Lung (tissue), 12 donors: Measurements from ENCODE around the gene ST8SIA2. TPM values are rescaled to one million over a fixed set of nuclear protein-coding genes. Genes with fewer than 3 reads are reported as not detected.

Experiments used
- ATAC-seq: fragments of 200-7000 bp; cut with Tn5 transposase; one replicate; pipeline ENCODE4 v1.9.1; 2020; ENCODE audit warnings: moderate number of reproducible peaks; ENCODE audit not compliant: insufficient read depth, low FRiP score
- DNase-seq, 3 donors: peaks; one replicate each; pipeline ENCODE4 v3.0.0-alpha.2; 2013 to 2017
- H3K27ac ChIP-seq, 2 donors: one replicate each; pipeline ENCODE4 v1.5.1; 2013; ENCODE audit warnings: mild to moderate bottlenecking in 2 of 2, moderate library complexity in 2 of 2, control low read depth in 1 of 2, inconsistent platforms in 1 of 2, low read depth in 1 of 2, low read length in 1 of 2
- H3K27me3 ChIP-seq, 3 donors: one replicate each; pipeline ENCODE4 v1.5.1; 2013; ENCODE audit warnings: low read length in 2 of 3; ENCODE audit not compliant: control insufficient read depth in 3 of 3, insufficient read depth in 3 of 3
- H3K36me3 ChIP-seq, 4 donors: one replicate each; pipeline ENCODE4 v1.5.1; 2013; ENCODE audit warnings: low read length in 4 of 4, mild to moderate bottlenecking in 1 of 4, moderate library complexity in 1 of 4; ENCODE audit not compliant: control insufficient read depth in 4 of 4, insufficient read depth in 4 of 4
- H3K4me1 ChIP-seq, 5 donors: one replicate each; pipeline ENCODE4 v1.5.1; 2013; ENCODE audit warnings: low read length in 5 of 5, mild to moderate bottlenecking in 2 of 5, moderate library complexity in 1 of 5; ENCODE audit not compliant: control insufficient read depth in 5 of 5, insufficient read depth in 5 of 5
- H3K4me3 ChIP-seq: one replicate; pipeline ENCODE4 v1.5.1; 2013; ENCODE audit warnings: mild to moderate bottlenecking, control low read depth, moderate library complexity
- H3K9ac ChIP-seq, 2 donors: one replicate each; pipeline ENCODE4 v1.5.1; 2013; ENCODE audit warnings: low read length in 2 of 2, control low read depth in 1 of 2; ENCODE audit not compliant: insufficient read depth in 1 of 2
- H3K9me3 ChIP-seq, 4 donors: one replicate each; pipeline ENCODE4 v1.5.1; 2013; ENCODE audit warnings: low read length in 3 of 4, mild to moderate bottlenecking in 1 of 4, moderate library complexity in 1 of 4; ENCODE audit not compliant: control insufficient read depth in 4 of 4, insufficient read depth in 3 of 4
- CTCF ChIP-seq: IDR thresholded peaks from 2 replicates; pipeline ENCODE4 v1.5.1; 2012; ENCODE audit warnings: mild to moderate bottlenecking; ENCODE audit errors: control extremely low read depth, extremely low read depth
- WGBS, 2 donors: extraction: QIAGEN DNeasy Blood & Tissue Kit; methylation state at CpG; one replicate each; pipeline ENCODE4 v1.1.7; 2013; 5-methylcytosine and 5-hydroxymethylcytosine counted together
- polyA plus RNA-seq, 2 donors: library from polyadenylated mRNA; stranded (reverse); fragments of 200-250 nt; gene quantifications; one replicate each; pipeline ENCODE4 v1.2.1, GENCODE V29; 2013
- total RNA-seq, 2 donors: library from RNA; depleted of rRNA in 1 of 2; stranded (reverse); fragments of >200 nt in 1 of 2; gene quantifications; one replicate each; pipeline ENCODE4 v1.2.1, GENCODE V29; 2014 to 2021
- donor health status: control.
- donor health status: control.
- donor health status: Bipolar disorder and iron deficiency.
- donor health status: healthy.
- donor health status: DM: yes; HTN: yes; CAD: no.

Gene ST8SIA2
- total and polyA plus RNA-seq, 4 donors, result 1.4 TPM; not detected in 3

- ATAC-seq (no peak), DNase-seq (peak; percentile 15 to 21 (median 20))
- Histone ChIP-seq H3K4me1 (peaks cover 0 to 20% (median 6%) of the 10 kb centered on the region in 5 donors), H3K36me3 (no peaks in the 10 kb centered on the region), H3K9ac (no peak overlapping the region), H3K9me3 (no peaks in the 10 kb centered on the region), H3K27ac (no peak overlapping the region), H3K4me3 (no peak overlapping the region), H3K27me3 (peaks cover 25 to 33% (median 32%) of the 10 kb centered on the region in 3 donors)
- TF ChIP-seq CTCF, result no peak
- 9% methylated on average over 7 of the region's 7 CpGs for WGBS, 2 donors
Measured at GRCh38 chr15:92392462-92392861, 1.2 kb upstream of the ST8SIA2 start.

DNA sequence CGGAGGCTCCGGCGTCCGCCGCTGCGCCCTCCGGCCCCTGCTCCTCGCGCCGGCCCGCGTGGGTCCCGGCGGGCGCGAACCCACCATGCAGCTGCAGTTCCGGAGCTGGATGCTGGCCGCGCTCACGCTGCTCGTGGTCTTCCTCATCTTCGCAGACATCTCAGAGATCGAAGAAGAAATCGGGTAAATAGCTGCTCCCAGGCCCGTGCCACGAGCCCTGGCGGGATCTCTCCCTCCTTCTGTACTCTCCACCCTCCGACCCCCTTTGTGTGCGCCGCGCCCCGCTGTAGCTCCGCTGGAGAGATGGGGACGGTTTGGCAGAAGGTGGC is 263 bp downstream of the ST8SIA2 start:
- no peak overlapping the region for H3K27ac ChIP-seq
- H3K27me3 ChIP-seq, result peaks cover 21 to 32% (median 30%) of the 10 kb centered on the region in 3 donors
- ATAC-seq (no peak), DNase-seq (peak in 1 of 3 donors; percentile 57)
- no peaks in the 10 kb centered on the region for H3K9me3 ChIP-seq
- H3K36me3 ChIP-seq, result no peaks in the 10 kb centered on the region
- 1% methylated on average over 19 to 34 of the region's 34 CpGs for WGBS, 2 donors
- TF ChIP-seq CTCF, result no peak
- no peak overlapping the region for H3K4me3 ChIP-seq
- H3K4me1 ChIP-seq, result peaks cover 0 to 20% (median 6%) of the 10 kb centered on the region in 5 donors
- H3K9ac ChIP-seq, result no peak overlapping the region

- WGBS, 2 donors, result 1% methylated on average over 49 to 78 of the region's 78 CpGs
- Histone ChIP-seq H3K27me3 (peaks cover 21 to 32% (median 25%) of the 10 kb centered on the region in 3 donors), H3K9ac (no peak overlapping the region), H3K27ac (no peak overlapping the region), H3K4me3 (no peak overlapping the region), H3K9me3 (no peaks in the 10 kb centered on the region), H3K36me3 (no peaks in the 10 kb centered on the region), H3K4me1 (peaks cover 0 to 20% (median 6%) of the 10 kb centered on the region in 5 donors)
- no peak for ATAC-seq
- no peak for TF ChIP-seq CTCF
- DNase-seq, result peak; percentile 61 to 74 (median 63)
Measured at GRCh38 chr15:92394309-92395097, 822 bp downstream of the ST8SIA2 start.
